ENCODE data around the gene KCNJ9. TPM values are rescaled to one million over a fixed set of nuclear protein-coding genes. Genes with fewer than 3 reads are reported as not detected.

KCNJ9 gene
- total and polyA plus RNA-seq, 2 donors (not counting 3 experiments of a cell fraction or from before 2014, with no cell fraction given), result not detected

GRCh38 chr1:160093624-160094290 is 12.4 kb downstream of the KCNJ9 start:
- Histone ChIP-seq H3K9ac (replicated peaks; ENCODE audit: extremely low read depth, insufficient read depth, low read length) (no peak overlapping the region), H3K4me3 (replicated peaks in 1 of 3; ENCODE audit: insufficient read depth in 1 of 3, low read depth in 1 of 3, low read length in 3 of 3) (no peak overlapping the region), H3K9me1 (replicated peaks; ENCODE audit: control insufficient read depth, extremely low read depth, insufficient read depth, low read length) (no peaks in the 10 kb centered on the region), H3K27me3 (ENCODE audit: control insufficient read depth in 2 of 2, insufficient read depth in 2 of 2, low read length in 2 of 2) (no peaks in the 10 kb centered on the region), H3K4me2 (ENCODE audit: insufficient read depth, low read length) (no peak overlapping the region), H3K36me3 (ENCODE audit: control insufficient read depth in 2 of 2, extremely low read depth in 1 of 2, insufficient read depth in 2 of 2, low read length in 2 of 2) (no peaks in the 10 kb centered on the region), H3K79me2 (ENCODE audit: control insufficient read depth, insufficient read depth, low read length) (no peaks in the 10 kb centered on the region), H3K4me1 (ENCODE audit: control insufficient read depth, extremely low read depth, insufficient read depth, low read length) (peaks cover 3% of the 10 kb centered on the region), H4K20me1 (replicated peaks; ENCODE audit: control insufficient read depth, extremely low read depth, insufficient read depth, low read length) (no peaks in the 10 kb centered on the region), H2AFZ (ENCODE audit: low read depth, low read length) (no peak overlapping the region), H3K9me3 (replicated peaks; ENCODE audit: control insufficient read depth, insufficient read depth, low read length) (no peaks in the 10 kb centered on the region), H3K27ac (ENCODE audit: insufficient read depth, low read depth, low read length) (no peak overlapping the region)
- CTCF ChIA-PET, result interaction anchor here (1.1 to 2.2 kb wide), 5 partner anchors 8 to 158 kb away, joined by 3 to 6 read pairs (median 5); no protein-coding TSS in a partner anchor
- BruUV-seq (replicated peaks), result no TSS peak
- DNase-seq (ENCODE audit: low read depth, low spot score) (no peak), FAIRE-seq (no peak)
- POLR2A ChIA-PET, result no interaction called here
- TF ChIP-seq POLR2AphosphoS5 (IDR thresholded peaks at IDR 0.05; ENCODE audit: insufficient read depth, low read depth, low read length), result no peak
- dilution Hi-C loops (cut with MboI; ENCODE audit: extremely low pct_ligation_motif_present, low sequenced_read_pairs) (no loop called here), intact Hi-C loops (cut with micrococcal nuclease) (no loop called here)

- ChIA-PET CTCF (interaction anchor here (1.1 to 2.2 kb wide), 5 partner anchors 9 to 158 kb away, joined by 3 to 6 read pairs (median 5); no protein-coding TSS in a partner anchor), POLR2A (no interaction called here)
- intact Hi-C loops (cut with micrococcal nuclease) (no loop called here), dilution Hi-C loops (cut with MboI; ENCODE audit: extremely low pct_ligation_motif_present, low sequenced_read_pairs) (no loop called here)
- no peak overlapping the region for H3K27ac ChIP-seq (ENCODE audit: insufficient read depth, low read depth, low read length)
- peaks cover 6% of the 10 kb centered on the region for H3K4me1 ChIP-seq (ENCODE audit: control insufficient read depth, extremely low read depth, insufficient read depth, low read length)
- H3K4me2 ChIP-seq (ENCODE audit: insufficient read depth, low read length), result no peak overlapping the region
- FAIRE-seq (no peak), DNase-seq (ENCODE audit: low read depth, low spot score) (no peak)
- H4K20me1 ChIP-seq (replicated peaks; ENCODE audit: control insufficient read depth, extremely low read depth, insufficient read depth, low read length), result no peaks in the 10 kb centered on the region
- H2AFZ ChIP-seq (ENCODE audit: low read depth, low read length), result no peak overlapping the region
- no peaks in the 10 kb centered on the region for H3K27me3 ChIP-seq (ENCODE audit: control insufficient read depth in 2 of 2, insufficient read depth in 2 of 2, low read length in 2 of 2)
- no peaks in the 10 kb centered on the region for H3K9me3 ChIP-seq (replicated peaks; ENCODE audit: control insufficient read depth, insufficient read depth, low read length)
- no TSS peak for BruUV-seq (replicated peaks)
- no peaks in the 10 kb centered on the region for H3K9me1 ChIP-seq (replicated peaks; ENCODE audit: control insufficient read depth, extremely low read depth, insufficient read depth, low read length)
- H3K79me2 ChIP-seq (ENCODE audit: control insufficient read depth, insufficient read depth, low read length), result no peaks in the 10 kb centered on the region
- TF ChIP-seq GATA2 (IDR thresholded peaks at IDR 0.05; ENCODE audit: insufficient read depth, insufficient read length, low read depth, low read length), result no peak
- TF ChIP-seq CTCF (IDR thresholded peaks at IDR 0.05; ENCODE audit: extremely low read depth in 1 of 2, insufficient read depth in 1 of 2, low read depth in 1 of 2, low read length in 2 of 2), result no peak
- TF ChIP-seq MAX (IDR thresholded peaks at IDR 0.05; ENCODE audit: insufficient read depth, insufficient read length), result no peak
- no peak for TF ChIP-seq POLR2A (IDR thresholded peaks at IDR 0.05; ENCODE audit: low read depth, low read length)
- no peak for TF ChIP-seq JUN (IDR thresholded peaks at IDR 0.05; ENCODE audit: borderline replicate concordance, insufficient read depth, insufficient read length, low read depth)
- TF ChIP-seq EZH2 (IDR thresholded peaks at IDR 0.05; ENCODE audit: borderline replicate concordance, low read depth, low read length, severe bottlenecking), result no peak
- TF ChIP-seq FOS (IDR thresholded peaks at IDR 0.05; ENCODE audit: borderline replicate concordance, insufficient read depth, low read length), result no peak
- no peak for TF ChIP-seq MYC (IDR thresholded peaks at IDR 0.05; ENCODE audit: low read depth, low read length)
- H3K9ac ChIP-seq (replicated peaks; ENCODE audit: extremely low read depth, insufficient read depth, low read length), result no peak overlapping the region
- no peaks in the 10 kb centered on the region for H3K36me3 ChIP-seq (ENCODE audit: control insufficient read depth in 2 of 2, extremely low read depth in 1 of 2, insufficient read depth in 2 of 2, low read length in 2 of 2)
- no peak overlapping the region for H3K4me3 ChIP-seq (replicated peaks in 1 of 3; ENCODE audit: insufficient read depth in 1 of 3, low read depth in 1 of 3, low read length in 3 of 3)
Observed at GRCh38 chr1:160094291-160094625, 12.9 kb downstream of the KCNJ9 start.
